PFSK-1 (cell line): ENCODE data around the gene ADAMTSL1.

Experiments
- FOXP2 ChIP-seq: optimal IDR thresholded peaks from 2 replicates; pipeline ENCODE3; 2011; ENCODE audit warnings: borderline replicate concordance, control low read depth, inconsistent platforms; ENCODE audit not compliant: insufficient read depth; ENCODE audit errors: extremely low read length, extremely low read depth
- POLR2AphosphoS5 ChIP-seq: IDR thresholded peaks from 2 replicates; pipeline ENCODE4 v1.6.1; 2012; ENCODE audit warnings: low read depth, mild to moderate bottlenecking, control low read depth, low read length, moderate library complexity
- REST ChIP-seq, 2 experiments: IDR thresholded peaks; 2 replicates each; pipeline versions ENCODE4 v1.6.1 to v1.8.0; 2011 to 2012; ENCODE audit warnings: low read depth in 2 of 2, low read length in 2 of 2, control low read depth in 1 of 2, inconsistent platforms in 1 of 2, mild to moderate bottlenecking in 1 of 2, moderate library complexity in 1 of 2; ENCODE audit not compliant: insufficient read depth in 1 of 2
- SIN3A ChIP-seq: IDR thresholded peaks from 2 replicates; pipeline ENCODE4 v1.6.1; 2012; ENCODE audit warnings: mild to moderate bottlenecking, low read length, moderate library complexity, borderline replicate concordance; ENCODE audit not compliant: insufficient read depth
- TAF1 ChIP-seq: IDR thresholded peaks from 2 replicates; pipeline ENCODE4 v1.6.1; 2012; ENCODE audit warnings: low read length, control low read depth, borderline replicate concordance; ENCODE audit not compliant: insufficient read depth

The ADAMTSL1 gene

GRCh38 chr9:18575686-18576085 lies 101.7 kb downstream of the ADAMTSL1 start:
- TF ChIP-seq POLR2AphosphoS5 (no peak), TAF1 (no peak), FOXP2 (no peak), SIN3A (no peak), REST (IDR thresholded peaks at IDR 0.05; ENCODE audit: insufficient read depth in 1 of 2, low read depth in 2 of 2, low read length in 2 of 2) (no peak)

- TF ChIP-seq REST (IDR thresholded peaks at IDR 0.05; ENCODE audit: insufficient read depth in 1 of 2, low read depth in 2 of 2, low read length in 2 of 2) (no peak), TAF1 (no peak), POLR2AphosphoS5 (no peak), SIN3A (no peak)
These were observed 105.6 kb downstream of the ADAMTSL1 start for GRCh38 chr9:18579536-18579935.

- TF ChIP-seq SIN3A (no peak), POLR2AphosphoS5 (no peak), REST (IDR thresholded peaks at IDR 0.05; ENCODE audit: insufficient read depth in 1 of 2, low read depth in 2 of 2, low read length in 2 of 2) (no peak), FOXP2 (no peak), TAF1 (no peak)
These were observed 106.2 kb downstream of the ADAMTSL1 start for GRCh38 chr9:18580151-18580550.

GRCh38 chr9:18585996-18586395 lies 112.0 kb downstream of the ADAMTSL1 start:
- TF ChIP-seq REST (IDR thresholded peaks at IDR 0.05; ENCODE audit: insufficient read depth in 1 of 2, low read depth in 2 of 2, low read length in 2 of 2), result no peak
- no peak for TF ChIP-seq FOXP2
- no peak for TF ChIP-seq SIN3A
- no peak for TF ChIP-seq POLR2AphosphoS5
- no peak for TF ChIP-seq TAF1

- no peak for TF ChIP-seq FOXP2
- TF ChIP-seq SIN3A, result no peak
- no peak for TF ChIP-seq REST (IDR thresholded peaks at IDR 0.05; ENCODE audit: insufficient read depth in 1 of 2, low read depth in 2 of 2, low read length in 2 of 2)
- no peak for TF ChIP-seq POLR2AphosphoS5
- no peak for TF ChIP-seq TAF1
These were observed 114.0 kb downstream of the ADAMTSL1 start for GRCh38 chr9:18588002-18588401.
